GM23338 (cell line): ENCODE data around the gene PHETA2. TPM values are rescaled to one million over a fixed set of nuclear protein-coding genes. Genes with fewer than 3 reads are reported as not detected.

Source experiments
- ATAC-seq: fragments of 200-7000 bp; cut with Tn5 transposase; 3 replicates; pipeline ENCODE4 v1.9.1; 2020
- DNase-seq: peaks from one replicate; pipeline ENCODE4 v3.0.0-alpha.2; 2015; ENCODE audit warnings: low spot score
- H2AFZ ChIP-seq: fragments of 200-600 bp; sonication (generic); 2 replicates; pipeline ENCODE4 v1.8.0; 2016; ENCODE audit warnings: antibody characterized with exemption, mild to moderate bottlenecking, moderate library complexity
- H3F3A ChIP-seq: fragments of 200-600 bp; sonication (generic); replicated peaks from 2 replicates; pipeline ENCODE4 v1.8.0; 2017; ENCODE audit warnings: antibody characterized with exemption, mixed run types, low read depth
- H3K27ac ChIP-seq: fragments of 200-600 bp; sonication (generic); 2 replicates; pipeline ENCODE4 v1.6.1; 2016; ENCODE audit warnings: low read depth
- H3K27me3 ChIP-seq: fragments of 200-600 bp; sonication (generic); 2 replicates; pipeline ENCODE4 v1.8.0; 2016; ENCODE audit warnings: mild to moderate bottlenecking, mixed run types, moderate library complexity; ENCODE audit not compliant: insufficient read depth
- H3K36me3 ChIP-seq: fragments of 200-600 bp; sonication (generic); 2 replicates; pipeline ENCODE4 v1.8.0; 2016; ENCODE audit warnings: mild to moderate bottlenecking; ENCODE audit not compliant: insufficient read depth
- H3K4me1 ChIP-seq: fragments of 200-600 bp; sonication (generic); 2 replicates; pipeline ENCODE4 v1.8.0; 2016; ENCODE audit warnings: mild to moderate bottlenecking, moderate library complexity; ENCODE audit not compliant: insufficient read depth
- H3K4me2 ChIP-seq: fragments of 200-600 bp; sonication (generic); 2 replicates; pipeline ENCODE4 v1.7.1; 2017; ENCODE audit warnings: mixed run types
- H3K4me3 ChIP-seq: fragments of 200-600 bp; sonication (generic); 2 replicates; pipeline ENCODE4 v1.6.1; 2016; ENCODE audit warnings: mixed run types
- H3K79me2 ChIP-seq: fragments of 200-600 bp; sonication (generic); replicated peaks from 2 replicates; pipeline ENCODE4 v1.8.0; 2017; ENCODE audit warnings: mild to moderate bottlenecking; ENCODE audit not compliant: insufficient read depth
- H3K9me2 ChIP-seq: fragments of 200-600 bp; sonication (generic); 2 replicates; pipeline ENCODE4 v1.8.0; 2017; ENCODE audit not compliant: insufficient read depth
- H4K20me1 ChIP-seq: fragments of 200-600 bp; sonication (generic); replicated peaks from 2 replicates; pipeline ENCODE4 v1.8.0; 2017; ENCODE audit warnings: mild to moderate bottlenecking; ENCODE audit not compliant: insufficient read depth
- H3K27ac Mint-ChIP-seq: 2 replicates; pipeline ENCODE4 v1.8.0; 2020; ENCODE audit warnings: inconsistent platforms, mild to moderate bottlenecking, moderate library complexity, mixed read lengths
- H3K27me3 Mint-ChIP-seq: 3 replicates; pipeline ENCODE4 v1.8.0; 2022; ENCODE audit warnings: low read depth, mild to moderate bottlenecking, moderate library complexity, mixed read lengths, inconsistent platforms; ENCODE audit not compliant: insufficient read depth, poor library complexity
- H3K36me3 Mint-ChIP-seq: 3 replicates; pipeline ENCODE4 v1.8.0; 2021; ENCODE audit warnings: low read depth, mild to moderate bottlenecking, inconsistent platforms, moderate library complexity, mixed read lengths
- H3K4me1 Mint-ChIP-seq: 3 replicates; pipeline ENCODE4 v1.8.0; 2020; ENCODE audit warnings: mild to moderate bottlenecking, inconsistent platforms, mixed read lengths
- H3K4me3 Mint-ChIP-seq: 3 replicates; pipeline ENCODE4 v1.8.0; 2021; ENCODE audit warnings: moderate library complexity, mild to moderate bottlenecking, inconsistent platforms, mixed read lengths
- H3K9me3 Mint-ChIP-seq: 3 replicates; pipeline ENCODE4 v1.8.0; 2020; ENCODE audit warnings: moderate library complexity, mild to moderate bottlenecking, inconsistent platforms, mixed read lengths
- CREB1 ChIP-seq: fragments of 250-450 bp; sonication (Bioruptor Pico); IDR thresholded peaks from 2 replicates; pipeline ENCODE4 v1.5.0; 2020; ENCODE audit warnings: low read depth, mild to moderate bottlenecking, moderate library complexity
- CTCF ChIP-seq, 2 experiments: fragments of 200-600 bp in 1 of 2; sonication (generic) in 1 of 2; conservative IDR thresholded peaks; 2 replicates each; pipeline versions ENCODE4 v1.5.1 to v1.6.1; 2016 to 2017; ENCODE audit warnings: antibody characterized with exemption in 2 of 2, low read depth in 2 of 2, mild to moderate bottlenecking in 2 of 2, moderate library complexity in 1 of 2
- ETS1 ChIP-seq: IDR thresholded peaks from 2 replicates; pipeline ENCODE4 v1.6.1; 2016; ENCODE audit warnings: antibody characterized with exemption
- EZH2 ChIP-seq: fragments of 200-600 bp; sonication (generic); IDR thresholded peaks from one replicate; pipeline ENCODE4 v1.8.0; 2017; ENCODE audit warnings: antibody characterized with exemption, mild to moderate bottlenecking, low read depth; ENCODE audit not compliant: unreplicated experiment
- EZH2phosphoT487 ChIP-seq: fragments of 200-600 bp; sonication (generic); IDR thresholded peaks from one replicate; pipeline ENCODE4 v1.8.1; 2018; ENCODE audit warnings: antibody characterized with exemption; ENCODE audit not compliant: unreplicated experiment
- JUNB ChIP-seq: IDR thresholded peaks from one replicate; pipeline ENCODE4 v1.6.1; 2016; ENCODE audit warnings: antibody characterized with exemption; ENCODE audit not compliant: unreplicated experiment
- NANOG ChIP-seq: IDR thresholded peaks from 2 replicates; pipeline ENCODE4 v1.6.1; 2016; ENCODE audit warnings: antibody characterized with exemption, borderline replicate concordance
- POLR2AphosphoS5 ChIP-seq: IDR thresholded peaks from 2 replicates; pipeline ENCODE4 v1.6.1; 2016; ENCODE audit warnings: antibody characterized with exemption, low read depth
- STAT1 ChIP-seq: IDR thresholded peaks from one replicate; pipeline ENCODE4 v1.6.1; 2016; ENCODE audit warnings: antibody characterized with exemption; ENCODE audit not compliant: unreplicated experiment
- ZNF114 ChIP-seq: fragments of 250-450 bp; sonication (Bioruptor Pico); IDR thresholded peaks from 2 replicates; pipeline ENCODE4 v1.5.0; 2020; ENCODE audit warnings: mild to moderate bottlenecking, moderate library complexity
- ZNF331 ChIP-seq: fragments of 250-450 bp; sonication (Bioruptor Pico); IDR thresholded peaks from 2 replicates; pipeline ENCODE4 v1.5.0; 2020; ENCODE audit warnings: low read depth, mild to moderate bottlenecking, moderate library complexity
- polyA plus RNA-seq: library from polyadenylated mRNA; unstranded; fragments of >200 nt; fragmentation: Nextera tagmentation; extraction: Ambion mirVana; gene quantifications from 2 replicates; pipeline ENCODE4 v1.2.1, GENCODE V29; 2016
- total RNA-seq: library from RNA; depleted of rRNA; stranded (reverse); fragments of >200 nt; shearing (Covaris generic); gene quantifications from 2 replicates; pipeline ENCODE4 v1.2.3, GENCODE V29; 2014
- TF ChIP-seq, protein P1 (sequence below): IDR thresholded peaks from one replicate; pipeline ENCODE4 v1.6.1; 2018; ENCODE audit warnings: antibody characterized with exemption; ENCODE audit not compliant: unreplicated experiment
- TF ChIP-seq, protein P2 (sequence below): fragments of 250-450 bp; sonication (Bioruptor Pico); IDR thresholded peaks from 2 replicates; pipeline ENCODE4 v1.5.0; 2020; ENCODE audit warnings: mild to moderate bottlenecking, moderate library complexity

PHETA2 gene
- total and polyA plus RNA-seq, 2 experiments from 2014 or later = 4.5 to 7.6 TPM

GRCh38 chr22:42026705-42027104 lies 47.3 kb upstream of the PHETA2 start:
- H3K4me3 Mint-ChIP-seq = no peak overlapping the region
- Histone ChIP-seq H3K4me1 (no peaks in the 10 kb centered on the region), H3K4me3 (no peak overlapping the region), H3K79me2 (no peaks in the 10 kb centered on the region), H3K9me2 (peaks cover 5% of the 10 kb centered on the region; the same call in 1 of the 2 replicates), H3K4me2 (no peak overlapping the region), H3F3A (no peaks in the 10 kb centered on the region), H3K27me3 (no peaks in the 10 kb centered on the region), H2AFZ (peak overlapping the region; percentile 94; the same call in 1 of the 2 replicates), H3K36me3 (no peaks in the 10 kb centered on the region), H3K27ac (no peak overlapping the region), H4K20me1 (no peaks in the 10 kb centered on the region)
- no peaks in the 10 kb centered on the region for H3K9me3 Mint-ChIP-seq
- no peak overlapping the region for H3K27ac Mint-ChIP-seq
- H3K4me1 Mint-ChIP-seq = no peaks in the 10 kb centered on the region
- no peak for TF ChIP-seq ZNF114 (CRISPR knock-in tag)
- TF ChIP-seq JUNB = no peak
- TF ChIP-seq CREB1 = no peak
- TF ChIP-seq CTCF (conservative IDR thresholded peaks at IDR 0.05; ENCODE audit: low read depth in 2 of 2) = no peak
- TF ChIP-seq, protein P1, sequence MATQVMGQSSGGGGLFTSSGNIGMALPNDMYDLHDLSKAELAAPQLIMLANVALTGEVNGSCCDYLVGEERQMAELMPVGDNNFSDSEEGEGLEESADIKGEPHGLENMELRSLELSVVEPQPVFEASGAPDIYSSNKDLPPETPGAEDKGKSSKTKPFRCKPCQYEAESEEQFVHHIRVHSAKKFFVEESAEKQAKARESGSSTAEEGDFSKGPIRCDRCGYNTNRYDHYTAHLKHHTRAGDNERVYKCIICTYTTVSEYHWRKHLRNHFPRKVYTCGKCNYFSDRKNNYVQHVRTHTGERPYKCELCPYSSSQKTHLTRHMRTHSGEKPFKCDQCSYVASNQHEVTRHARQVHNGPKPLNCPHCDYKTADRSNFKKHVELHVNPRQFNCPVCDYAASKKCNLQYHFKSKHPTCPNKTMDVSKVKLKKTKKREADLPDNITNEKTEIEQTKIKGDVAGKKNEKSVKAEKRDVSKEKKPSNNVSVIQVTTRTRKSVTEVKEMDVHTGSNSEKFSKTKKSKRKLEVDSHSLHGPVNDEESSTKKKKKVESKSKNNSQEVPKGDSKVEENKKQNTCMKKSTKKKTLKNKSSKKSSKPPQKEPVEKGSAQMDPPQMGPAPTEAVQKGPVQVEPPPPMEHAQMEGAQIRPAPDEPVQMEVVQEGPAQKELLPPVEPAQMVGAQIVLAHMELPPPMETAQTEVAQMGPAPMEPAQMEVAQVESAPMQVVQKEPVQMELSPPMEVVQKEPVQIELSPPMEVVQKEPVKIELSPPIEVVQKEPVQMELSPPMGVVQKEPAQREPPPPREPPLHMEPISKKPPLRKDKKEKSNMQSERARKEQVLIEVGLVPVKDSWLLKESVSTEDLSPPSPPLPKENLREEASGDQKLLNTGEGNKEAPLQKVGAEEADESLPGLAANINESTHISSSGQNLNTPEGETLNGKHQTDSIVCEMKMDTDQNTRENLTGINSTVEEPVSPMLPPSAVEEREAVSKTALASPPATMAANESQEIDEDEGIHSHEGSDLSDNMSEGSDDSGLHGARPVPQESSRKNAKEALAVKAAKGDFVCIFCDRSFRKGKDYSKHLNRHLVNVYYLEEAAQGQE = no peak
- no peak for TF ChIP-seq POLR2AphosphoS5
- no peak for TF ChIP-seq ZNF331
- TF ChIP-seq EZH2phosphoT487 = no peak
- TF ChIP-seq EZH2 = no peak
- TF ChIP-seq NANOG = no peak
- TF ChIP-seq STAT1 = no peak
- TF ChIP-seq, protein P2, sequence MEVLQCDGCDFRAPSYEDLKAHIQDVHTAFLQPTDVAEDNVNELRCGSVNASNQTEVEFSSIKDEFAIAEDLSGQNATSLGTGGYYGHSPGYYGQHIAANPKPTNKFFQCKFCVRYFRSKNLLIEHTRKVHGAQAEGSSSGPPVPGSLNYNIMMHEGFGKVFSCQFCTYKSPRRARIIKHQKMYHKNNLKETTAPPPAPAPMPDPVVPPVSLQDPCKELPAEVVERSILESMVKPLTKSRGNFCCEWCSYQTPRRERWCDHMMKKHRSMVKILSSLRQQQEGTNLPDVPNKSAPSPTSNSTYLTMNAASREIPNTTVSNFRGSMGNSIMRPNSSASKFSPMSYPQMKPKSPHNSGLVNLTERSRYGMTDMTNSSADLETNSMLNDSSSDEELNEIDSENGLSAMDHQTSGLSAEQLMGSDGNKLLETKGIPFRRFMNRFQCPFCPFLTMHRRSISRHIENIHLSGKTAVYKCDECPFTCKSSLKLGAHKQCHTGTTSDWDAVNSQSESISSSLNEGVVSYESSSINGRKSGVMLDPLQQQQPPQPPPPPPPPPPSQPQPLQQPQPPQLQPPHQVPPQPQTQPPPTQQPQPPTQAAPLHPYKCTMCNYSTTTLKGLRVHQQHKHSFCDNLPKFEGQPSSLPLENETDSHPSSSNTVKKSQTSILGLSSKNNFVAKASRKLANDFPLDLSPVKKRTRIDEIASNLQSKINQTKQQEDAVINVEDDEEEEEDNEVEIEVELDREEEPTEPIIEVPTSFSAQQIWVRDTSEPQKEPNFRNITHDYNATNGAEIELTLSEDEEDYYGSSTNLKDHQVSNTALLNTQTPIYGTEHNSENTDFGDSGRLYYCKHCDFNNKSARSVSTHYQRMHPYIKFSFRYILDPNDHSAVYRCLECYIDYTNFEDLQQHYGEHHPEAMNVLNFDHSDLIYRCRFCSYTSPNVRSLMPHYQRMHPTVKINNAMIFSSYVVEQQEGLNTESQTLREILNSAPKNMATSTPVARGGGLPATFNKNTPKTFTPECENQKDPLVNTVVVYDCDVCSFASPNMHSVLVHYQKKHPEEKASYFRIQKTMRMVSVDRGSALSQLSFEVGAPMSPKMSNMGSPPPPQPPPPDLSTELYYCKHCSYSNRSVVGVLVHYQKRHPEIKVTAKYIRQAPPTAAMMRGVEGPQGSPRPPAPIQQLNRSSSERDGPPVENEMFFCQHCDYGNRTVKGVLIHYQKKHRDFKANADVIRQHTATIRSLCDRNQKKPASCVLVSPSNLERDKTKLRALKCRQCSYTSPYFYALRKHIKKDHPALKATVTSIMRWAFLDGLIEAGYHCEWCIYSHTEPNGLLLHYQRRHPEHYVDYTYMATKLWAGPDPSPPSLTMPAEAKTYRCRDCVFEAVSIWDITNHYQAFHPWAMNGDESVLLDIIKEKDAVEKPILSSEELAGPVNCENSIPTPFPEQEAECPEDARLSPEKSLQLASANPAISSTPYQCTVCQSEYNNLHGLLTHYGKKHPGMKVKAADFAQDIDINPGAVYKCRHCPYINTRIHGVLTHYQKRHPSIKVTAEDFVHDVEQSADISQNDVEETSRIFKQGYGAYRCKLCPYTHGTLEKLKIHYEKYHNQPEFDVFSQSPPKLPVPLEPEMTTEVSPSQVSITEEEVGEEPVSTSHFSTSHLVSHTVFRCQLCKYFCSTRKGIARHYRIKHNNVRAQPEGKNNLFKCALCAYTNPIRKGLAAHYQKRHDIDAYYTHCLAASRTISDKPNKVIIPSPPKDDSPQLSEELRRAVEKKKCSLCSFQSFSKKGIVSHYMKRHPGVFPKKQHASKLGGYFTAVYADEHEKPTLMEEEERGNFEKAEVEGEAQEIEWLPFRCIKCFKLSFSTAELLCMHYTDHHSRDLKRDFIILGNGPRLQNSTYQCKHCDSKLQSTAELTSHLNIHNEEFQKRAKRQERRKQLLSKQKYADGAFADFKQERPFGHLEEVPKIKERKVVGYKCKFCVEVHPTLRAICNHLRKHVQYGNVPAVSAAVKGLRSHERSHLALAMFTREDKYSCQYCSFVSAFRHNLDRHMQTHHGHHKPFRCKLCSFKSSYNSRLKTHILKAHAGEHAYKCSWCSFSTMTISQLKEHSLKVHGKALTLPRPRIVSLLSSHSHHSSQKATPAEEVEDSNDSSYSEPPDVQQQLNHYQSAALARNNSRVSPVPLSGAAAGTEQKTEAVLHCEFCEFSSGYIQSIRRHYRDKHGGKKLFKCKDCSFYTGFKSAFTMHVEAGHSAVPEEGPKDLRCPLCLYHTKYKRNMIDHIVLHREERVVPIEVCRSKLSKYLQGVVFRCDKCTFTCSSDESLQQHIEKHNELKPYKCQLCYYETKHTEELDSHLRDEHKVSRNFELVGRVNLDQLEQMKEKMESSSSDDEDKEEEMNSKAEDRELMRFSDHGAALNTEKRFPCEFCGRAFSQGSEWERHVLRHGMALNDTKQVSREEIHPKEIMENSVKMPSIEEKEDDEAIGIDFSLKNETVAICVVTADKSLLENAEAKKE = no peak
- no peak for TF ChIP-seq ETS1
- ATAC-seq = peak; percentile 69
- H3K36me3 Mint-ChIP-seq = no peaks in the 10 kb centered on the region
- peak; percentile 51 for DNase-seq
- peaks cover 8% of the 10 kb centered on the region for H3K27me3 Mint-ChIP-seq
